ENCODE results near the gene ACOX1.
"Not testable (repeated sequence)": the region's sequence is repeated elsewhere in the genome, so short reads cannot be mapped to it uniquely, and the experiment has no call there.

ACOX1 gene

DNA sequence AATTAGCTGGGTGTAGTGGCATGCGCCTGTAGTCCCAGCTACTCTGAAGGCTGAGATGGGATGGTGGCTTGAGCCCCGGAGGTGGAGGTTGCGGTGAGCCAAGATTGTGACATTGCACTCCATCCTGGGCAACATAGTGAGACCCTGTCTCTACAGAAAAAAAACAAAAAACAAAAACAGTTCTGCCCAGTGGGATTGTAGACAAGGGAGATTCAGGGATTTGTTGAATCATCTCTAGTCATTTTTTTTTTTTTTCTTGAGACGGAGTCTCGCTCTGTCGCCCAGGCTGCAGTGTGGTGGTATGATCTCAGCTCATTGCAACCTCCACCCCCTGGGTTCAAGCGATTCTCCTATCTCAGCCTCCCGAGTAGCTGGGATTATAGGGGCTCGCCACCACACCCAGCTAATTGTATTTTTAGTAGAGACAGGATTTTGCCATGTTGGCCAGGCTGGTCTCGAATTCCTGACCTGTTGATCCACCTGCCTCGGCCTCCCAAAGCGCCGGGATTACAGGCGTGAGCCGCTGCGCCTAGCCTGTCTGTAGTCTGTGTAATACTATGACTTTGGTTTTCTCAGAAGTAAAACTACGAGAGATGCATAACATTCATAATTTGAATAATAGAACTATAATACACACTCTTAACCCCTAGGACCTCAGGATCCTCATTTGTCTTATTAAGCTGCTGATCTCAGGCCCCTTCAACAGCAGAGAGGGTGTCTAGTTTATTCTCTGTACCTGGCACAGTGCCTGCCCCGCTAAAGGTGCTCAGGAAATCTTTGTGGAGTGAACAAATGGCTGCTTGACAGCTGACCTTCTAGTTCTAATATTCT lies 1.4 kb upstream of the ACOX1 start:
- DNase-seq (ENCODE audit: extremely low read depth, low read depth) = no peak
- TF ChIP-seq, protein P1, sequence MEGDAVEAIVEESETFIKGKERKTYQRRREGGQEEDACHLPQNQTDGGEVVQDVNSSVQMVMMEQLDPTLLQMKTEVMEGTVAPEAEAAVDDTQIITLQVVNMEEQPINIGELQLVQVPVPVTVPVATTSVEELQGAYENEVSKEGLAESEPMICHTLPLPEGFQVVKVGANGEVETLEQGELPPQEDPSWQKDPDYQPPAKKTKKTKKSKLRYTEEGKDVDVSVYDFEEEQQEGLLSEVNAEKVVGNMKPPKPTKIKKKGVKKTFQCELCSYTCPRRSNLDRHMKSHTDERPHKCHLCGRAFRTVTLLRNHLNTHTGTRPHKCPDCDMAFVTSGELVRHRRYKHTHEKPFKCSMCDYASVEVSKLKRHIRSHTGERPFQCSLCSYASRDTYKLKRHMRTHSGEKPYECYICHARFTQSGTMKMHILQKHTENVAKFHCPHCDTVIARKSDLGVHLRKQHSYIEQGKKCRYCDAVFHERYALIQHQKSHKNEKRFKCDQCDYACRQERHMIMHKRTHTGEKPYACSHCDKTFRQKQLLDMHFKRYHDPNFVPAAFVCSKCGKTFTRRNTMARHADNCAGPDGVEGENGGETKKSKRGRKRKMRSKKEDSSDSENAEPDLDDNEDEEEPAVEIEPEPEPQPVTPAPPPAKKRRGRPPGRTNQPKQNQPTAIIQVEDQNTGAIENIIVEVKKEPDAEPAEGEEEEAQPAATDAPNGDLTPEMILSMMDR (IDR thresholded peaks at IDR 0.05; ENCODE audit: low read depth, low read length) = no peak

DNA sequence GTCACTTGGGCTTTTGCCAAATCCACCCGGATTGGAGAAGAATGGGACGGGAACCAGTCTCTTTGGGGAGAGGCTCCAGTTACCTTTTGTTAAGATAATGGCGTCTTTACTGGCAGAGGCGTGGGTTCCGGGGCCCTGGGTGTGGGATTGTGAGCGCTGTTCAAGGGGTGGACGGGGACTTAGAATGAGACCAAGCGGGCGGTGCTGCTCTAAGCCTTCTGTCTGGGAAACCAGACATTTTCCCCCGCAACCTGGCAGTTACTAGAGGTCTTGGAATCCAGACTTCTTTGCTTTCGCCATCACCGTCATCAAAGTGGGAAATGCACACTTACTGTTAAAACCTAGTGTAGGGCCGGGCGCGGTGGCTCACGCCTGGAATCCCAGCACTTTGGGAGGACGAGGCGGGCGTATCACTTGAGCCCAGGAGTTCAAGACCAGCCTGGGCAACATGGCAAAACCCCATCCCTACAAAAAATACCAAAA lies 780 bp upstream of the ACOX1 start:
- DNase-seq (ENCODE audit: extremely low read depth, low read depth) = peak; percentile 37
- TF ChIP-seq, protein P1 (IDR thresholded peaks at IDR 0.05; ENCODE audit: low read depth, low read length) = no peak

DNA sequence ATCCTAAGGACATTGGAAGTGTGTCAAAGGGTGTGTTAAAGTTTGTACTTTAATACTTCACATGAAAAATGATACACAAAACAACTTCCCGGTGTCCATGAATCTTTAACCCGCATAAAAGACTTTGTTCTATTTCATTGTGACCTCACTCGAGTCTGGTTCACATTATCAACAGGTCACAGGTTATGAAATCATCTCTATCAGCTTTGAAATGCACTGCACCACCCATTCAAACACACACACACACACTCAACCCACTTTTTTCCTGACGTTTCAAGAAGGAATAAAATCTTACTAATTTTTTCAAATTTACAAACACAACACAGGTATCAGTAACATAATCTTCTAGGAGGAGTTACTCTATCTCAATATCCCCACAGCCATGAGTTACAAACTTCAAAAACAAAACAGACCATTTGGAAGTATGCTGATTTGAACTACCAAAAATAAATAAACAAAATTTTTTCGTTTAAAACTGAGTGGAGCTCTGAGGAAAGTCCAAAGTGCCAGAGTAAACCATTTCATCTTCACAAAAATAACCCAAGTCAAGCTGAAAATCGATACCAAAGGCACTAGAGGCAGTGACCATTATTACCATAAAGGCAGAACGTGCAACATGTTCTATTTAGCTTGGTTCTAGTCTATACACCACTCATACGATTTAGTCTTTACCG lies 2.7 kb downstream of the ACOX1 start:
- no peak for DNase-seq (ENCODE audit: extremely low read depth, low read depth)
- TF ChIP-seq, protein P1 (IDR thresholded peaks at IDR 0.05; ENCODE audit: low read depth, low read length) = no peak

DNA sequence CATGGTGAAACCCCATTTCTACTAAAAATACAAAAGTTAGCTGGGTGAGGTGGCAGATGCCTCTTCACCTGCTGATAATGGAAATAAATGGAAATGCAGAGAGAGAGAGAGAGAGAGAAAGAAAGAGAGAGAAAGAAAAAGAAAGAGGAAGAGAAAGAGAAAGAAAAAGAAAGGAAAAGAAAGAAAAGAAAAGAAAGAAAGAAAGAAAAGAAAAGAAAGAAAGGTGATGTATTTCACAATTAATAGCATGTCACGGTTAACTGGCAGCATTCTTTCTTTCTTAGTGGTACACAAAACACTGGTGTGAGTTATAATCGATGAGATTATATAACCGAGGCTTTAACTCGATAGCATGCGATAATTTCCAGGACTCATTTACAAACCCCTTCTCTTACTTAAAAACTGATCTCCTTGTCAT lies 3.2 kb downstream of the ACOX1 start:
- no peak for DNase-seq (ENCODE audit: extremely low read depth, low read depth)
- TF ChIP-seq, protein P1 (IDR thresholded peaks at IDR 0.05; ENCODE audit: low read depth, low read length) = no peak

DNA sequence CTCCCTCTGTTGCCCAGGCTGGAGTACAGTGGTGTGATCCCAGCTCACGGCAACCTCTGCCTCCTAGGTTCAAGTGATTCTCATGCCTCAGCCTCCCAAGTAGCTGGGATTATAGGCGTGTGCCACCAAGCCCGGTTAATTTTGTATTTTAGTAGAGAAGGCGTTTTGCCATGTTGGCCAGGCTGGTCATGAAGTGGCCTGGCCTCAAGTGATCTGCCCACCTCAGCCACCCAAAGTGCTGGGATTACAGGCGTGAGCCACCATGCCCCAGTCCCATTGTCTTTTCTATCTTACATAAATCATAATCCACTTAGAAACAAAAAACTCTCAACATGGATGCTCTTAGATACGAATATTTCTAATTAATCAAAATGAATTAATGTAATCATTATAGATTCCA lies 3.8 kb downstream of the ACOX1 start:
- not testable (repeated sequence) for DNase-seq (ENCODE audit: extremely low read depth, low read depth)

DNA sequence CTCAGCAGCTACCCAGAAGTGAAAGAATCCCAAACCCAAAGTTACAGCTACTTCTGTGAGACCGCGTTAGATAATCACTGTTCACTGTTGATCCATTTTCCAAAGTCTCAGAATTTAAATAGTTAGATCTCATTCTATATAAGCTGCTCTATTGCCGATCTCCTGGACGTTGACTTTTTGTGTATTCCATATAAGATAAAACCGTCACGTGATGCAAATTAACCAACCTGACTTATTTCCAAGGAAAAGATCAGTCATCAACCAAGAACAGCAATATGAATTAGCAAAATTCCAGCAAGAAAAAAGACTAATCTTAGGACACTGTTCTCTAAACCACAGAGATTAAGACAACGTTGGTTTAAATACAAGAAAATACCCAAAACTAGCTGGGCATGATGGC lies 8.3 kb downstream of the ACOX1 start:
- no peak for DNase-seq (ENCODE audit: extremely low read depth, low read depth)
- TF ChIP-seq, protein P1 (IDR thresholded peaks at IDR 0.05; ENCODE audit: low read depth, low read length) = no peak

DNA sequence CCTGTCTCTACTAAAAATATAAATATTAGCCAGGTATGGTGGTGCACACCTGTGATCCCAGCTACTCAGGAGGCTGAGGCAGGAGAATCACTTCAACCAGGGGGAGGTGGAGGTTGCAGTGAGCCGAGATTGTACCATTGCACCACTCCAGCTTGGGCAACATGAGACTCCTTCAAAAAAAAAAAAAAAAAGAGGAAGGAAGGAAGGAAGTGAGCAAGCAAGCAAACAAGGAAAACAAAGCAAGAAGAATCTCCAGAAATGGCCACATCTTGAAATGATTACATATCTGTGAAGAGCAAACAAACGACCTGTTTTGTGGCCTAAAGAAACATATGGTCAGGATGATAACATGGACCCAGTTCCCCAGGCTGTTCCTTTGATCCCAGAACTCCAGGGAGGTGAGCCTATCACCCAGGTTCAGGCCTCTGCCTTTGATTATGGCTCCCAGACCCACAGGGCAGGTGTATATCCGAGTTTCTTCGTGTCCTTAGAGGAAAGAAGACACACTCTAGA lies 8.9 kb downstream of the ACOX1 start:
- TF ChIP-seq, protein P1 (IDR thresholded peaks at IDR 0.05; ENCODE audit: low read depth, low read length) = no peak
- DNase-seq (ENCODE audit: extremely low read depth, low read depth) = no peak

DNA sequence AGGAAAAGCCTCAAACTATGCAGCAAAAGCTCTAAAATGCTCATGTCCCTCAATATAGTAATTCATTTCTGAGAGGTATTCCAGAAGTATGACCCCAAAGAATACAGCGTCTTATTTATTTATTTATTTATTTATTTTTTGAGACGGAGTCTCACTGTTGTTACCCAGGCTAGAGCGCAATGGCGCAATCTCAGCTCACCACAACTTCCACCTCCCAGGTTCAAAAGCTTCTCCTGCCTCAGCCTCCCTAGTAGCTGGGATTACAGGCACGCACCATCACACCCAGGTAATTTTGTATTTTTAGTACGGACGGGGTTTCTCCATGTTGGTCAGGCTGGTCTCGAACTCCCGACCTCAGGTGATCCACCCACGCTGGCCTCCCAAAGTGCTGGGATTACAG lies 9.9 kb downstream of the ACOX1 start:
- not testable (repeated sequence) for DNase-seq (ENCODE audit: extremely low read depth, low read depth)
